Tibial artery (tissue), 4 donors: ENCODE data around the gene EPHA2.

Source experiments
- DNase-seq, 2 donors: peaks; one replicate each; pipeline ENCODE4 v3.0.0-alpha.2; 2019
- H3K27ac ChIP-seq, 2 donors: fragments of 200-600 bp; sonication (generic) in 1 of 2; 1 replicate in 1 of 2; 2 replicates in 1 of 2; pipeline ENCODE4 v1.5.1; 2018 to 2019; ENCODE audit warnings: mild to moderate bottlenecking in 1 of 2
- H3K27me3 ChIP-seq, 2 donors: fragments of 200-600 bp; sonication (generic) in 1 of 2; one replicate each; pipeline versions ENCODE4 v1.5.1 to v1.6.0; 2016 to 2019
- H3K36me3 ChIP-seq, 3 donors: fragments of 200-600 bp; sonication (generic) in 2 of 3; one replicate each; pipeline ENCODE4 v1.5.1; 2016 to 2019; ENCODE audit warnings: mild to moderate bottlenecking in 2 of 3
- H3K4me1 ChIP-seq, 4 donors: fragments of 200-600 bp; sonication (generic) in 2 of 4; 1 replicate in 3 of 4; 2 replicates in 1 of 4; pipeline ENCODE4 v1.5.1; 2016 to 2019
- H3K4me3 ChIP-seq, 2 donors: fragments of 200-600 bp; sonication (generic) in 1 of 2; 1 replicate in 1 of 2; 2 replicates in 1 of 2; pipeline ENCODE4 v1.5.1; 2018 to 2019; ENCODE audit warnings: mild to moderate bottlenecking in 2 of 2
- H3K9me3 ChIP-seq, 3 donors: fragments of 200-600 bp; sonication (generic) in 1 of 3; one replicate each; pipeline ENCODE4 v1.5.1; 2016 to 2019
- intact Hi-C: fragments of 100-400 bp; cut with DNase I; formaldehyde crosslinking; loops from one replicate; pipeline ENCODE4 v1.15.0; 2023; ENCODE audit warnings: low total_unique reads
- TF ChIP-seq, protein P1 (sequence below), 2 experiments: fragments of 200-600 bp in 1 of 2; fragments of 450-650 bp in 1 of 2; IDR thresholded peaks; one replicate each; pipeline ENCODE4 v1.5.1; 2017 to 2019; ENCODE audit warnings: antibody characterized with exemption in 2 of 2, mild to moderate bottlenecking in 1 of 2, moderate library complexity in 1 of 2

The EPHA2 gene

DNA sequence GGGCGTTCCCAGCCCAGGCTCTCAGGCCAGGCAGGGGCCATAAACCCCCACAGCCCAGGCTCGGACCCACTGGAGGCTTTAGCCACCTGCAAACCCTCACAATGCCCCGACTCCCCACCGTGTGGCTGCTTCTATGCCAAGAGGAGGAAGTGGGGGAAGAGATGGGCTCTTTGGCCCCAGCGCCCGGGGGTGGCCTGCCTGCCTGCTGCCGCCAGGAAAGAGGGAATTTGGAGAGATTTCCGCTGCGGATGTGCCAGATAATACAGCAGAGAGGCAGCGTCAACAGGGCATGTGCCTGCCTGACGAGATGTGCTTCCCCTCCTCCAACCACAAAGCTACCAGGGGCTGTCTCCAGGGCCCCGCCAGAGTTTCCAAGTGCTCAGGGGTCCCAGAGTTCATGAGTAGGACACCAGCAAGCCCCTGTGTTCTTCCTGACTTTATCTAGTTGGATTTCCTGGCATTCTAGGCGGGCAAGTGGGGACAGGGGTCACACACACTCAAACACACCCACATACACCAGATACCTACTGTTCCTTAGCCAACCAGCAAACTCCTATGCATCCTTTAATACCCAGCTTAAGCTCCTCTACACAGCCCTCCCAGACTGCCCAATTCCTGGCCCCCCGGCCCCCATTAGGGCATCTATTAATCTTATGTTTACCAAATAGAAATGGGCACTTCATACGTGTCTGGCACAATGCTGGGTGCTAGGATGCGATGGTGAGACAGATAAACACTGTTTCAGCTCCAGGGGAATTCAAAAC, 14.1 kb downstream of the EPHA2 start:
- Histone ChIP-seq H3K9me3 (no peaks in the 10 kb centered on the region), H3K27ac (peak overlapping the region; percentile 76), H3K4me1 (peaks cover 0 to 73% (median 55%) of the 10 kb centered on the region in 4 donors), H3K36me3 (peaks cover 7 to 20% (median 17%) of the 10 kb centered on the region in 3 donors), H3K4me3 (no peak overlapping the region), H3K27me3 (no peaks in the 10 kb centered on the region)
- intact Hi-C loops, result loop anchor here (5.0 kb wide), 1 partner anchor 64 kb away; no protein-coding TSS in a partner anchor
- TF ChIP-seq, protein P1, sequence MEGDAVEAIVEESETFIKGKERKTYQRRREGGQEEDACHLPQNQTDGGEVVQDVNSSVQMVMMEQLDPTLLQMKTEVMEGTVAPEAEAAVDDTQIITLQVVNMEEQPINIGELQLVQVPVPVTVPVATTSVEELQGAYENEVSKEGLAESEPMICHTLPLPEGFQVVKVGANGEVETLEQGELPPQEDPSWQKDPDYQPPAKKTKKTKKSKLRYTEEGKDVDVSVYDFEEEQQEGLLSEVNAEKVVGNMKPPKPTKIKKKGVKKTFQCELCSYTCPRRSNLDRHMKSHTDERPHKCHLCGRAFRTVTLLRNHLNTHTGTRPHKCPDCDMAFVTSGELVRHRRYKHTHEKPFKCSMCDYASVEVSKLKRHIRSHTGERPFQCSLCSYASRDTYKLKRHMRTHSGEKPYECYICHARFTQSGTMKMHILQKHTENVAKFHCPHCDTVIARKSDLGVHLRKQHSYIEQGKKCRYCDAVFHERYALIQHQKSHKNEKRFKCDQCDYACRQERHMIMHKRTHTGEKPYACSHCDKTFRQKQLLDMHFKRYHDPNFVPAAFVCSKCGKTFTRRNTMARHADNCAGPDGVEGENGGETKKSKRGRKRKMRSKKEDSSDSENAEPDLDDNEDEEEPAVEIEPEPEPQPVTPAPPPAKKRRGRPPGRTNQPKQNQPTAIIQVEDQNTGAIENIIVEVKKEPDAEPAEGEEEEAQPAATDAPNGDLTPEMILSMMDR (IDR thresholded peaks at IDR 0.05), result peak; percentile 12 to 32
- DNase-seq, result peak; percentile 49 to 77

DNA sequence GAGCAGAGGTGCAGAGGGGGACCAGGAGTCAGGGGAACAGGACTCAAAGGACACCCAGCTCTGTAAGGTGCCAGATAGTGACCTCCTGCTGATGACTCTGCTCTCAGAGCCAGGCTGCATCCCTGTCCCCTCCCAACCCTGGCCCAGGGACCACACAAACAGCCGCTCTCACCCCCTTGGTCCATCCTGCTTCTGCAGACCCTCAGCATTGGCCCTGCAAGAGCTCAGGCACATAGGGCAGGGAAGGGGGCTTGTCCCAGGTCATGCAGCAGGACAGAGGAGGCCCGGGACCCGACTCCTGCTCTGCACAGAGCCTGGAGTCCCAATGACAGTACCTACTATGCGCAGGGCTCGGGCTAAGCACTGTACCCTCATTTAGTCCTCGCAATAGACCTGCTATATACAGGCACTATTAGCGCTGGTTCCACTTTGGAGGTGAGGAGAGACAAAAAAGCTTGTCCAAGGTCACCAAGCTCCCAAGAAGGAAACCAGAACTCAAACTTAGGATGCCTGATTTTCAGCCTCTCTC, 15.7 kb downstream of the EPHA2 start:
- Histone ChIP-seq H3K27me3 (no peaks in the 10 kb centered on the region), H3K36me3 (peaks cover 15 to 33% (median 26%) of the 10 kb centered on the region in 3 donors), H3K4me1 (peaks cover 0 to 57% (median 38%) of the 10 kb centered on the region in 4 donors), H3K27ac (peak overlapping the region in 1 of 2 donors; percentile 76), H3K9me3 (no peaks in the 10 kb centered on the region), H3K4me3 (no peak overlapping the region)
- TF ChIP-seq, protein P1 (IDR thresholded peaks at IDR 0.05), result no peak
- no peak for DNase-seq
- intact Hi-C loops, result loop anchor here (5.0 kb wide), 1 partner anchor 63 kb away; no protein-coding TSS in a partner anchor

DNA sequence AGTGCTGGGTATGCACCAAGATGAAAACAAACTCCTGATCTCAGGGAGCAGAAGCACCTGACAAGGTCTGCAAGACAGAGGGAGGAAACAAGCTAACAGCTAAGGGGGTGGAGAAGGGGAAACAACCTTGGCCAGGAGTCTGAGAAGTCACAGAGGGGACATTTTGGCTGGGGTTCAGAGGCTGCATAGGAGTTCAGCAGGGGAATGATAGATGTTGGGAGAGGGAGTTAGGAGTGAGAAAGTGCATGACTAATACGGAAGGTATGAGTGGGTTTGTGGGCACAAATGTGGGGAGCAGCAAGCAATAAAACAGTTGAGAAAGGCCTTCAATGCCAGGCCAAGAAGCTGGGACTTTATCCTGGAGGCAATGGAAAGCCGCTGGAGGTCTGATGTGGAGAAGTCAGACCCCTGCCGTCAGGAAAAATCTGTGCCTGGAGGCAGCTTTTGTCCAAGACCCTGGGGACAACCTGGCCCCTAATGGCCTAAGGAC, 16.4 kb downstream of the EPHA2 start:
- TF ChIP-seq, protein P1 (IDR thresholded peaks at IDR 0.05), result no peak
- H3K36me3 ChIP-seq, result peaks cover 18 to 39% (median 32%) of the 10 kb centered on the region in 3 donors
- intact Hi-C loops, result no loop called here

DNA sequence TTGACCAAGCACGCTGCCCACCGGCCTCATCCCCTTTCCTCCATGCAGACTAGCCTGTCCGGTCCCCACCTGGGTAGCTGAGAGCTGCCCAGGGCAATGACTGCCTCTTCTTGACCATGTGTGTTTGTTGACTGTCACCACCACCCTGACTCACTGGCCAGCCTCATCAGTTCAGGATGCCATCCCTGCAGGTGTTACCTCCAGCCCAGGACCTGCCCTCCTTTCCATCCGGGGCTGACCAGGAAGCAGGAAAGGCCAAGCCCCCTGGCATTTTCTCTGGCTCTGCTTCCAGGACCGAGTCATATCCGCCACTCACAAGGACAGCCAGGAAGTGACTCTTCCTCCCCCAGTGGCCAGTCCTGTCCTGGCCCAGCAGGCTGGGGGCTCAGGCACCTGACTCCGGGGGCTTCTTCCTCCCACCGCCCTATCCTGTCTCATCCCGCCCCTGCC, 17.1 kb downstream of the EPHA2 start:
- Histone ChIP-seq H3K36me3 (peaks cover 18 to 46% (median 39%) of the 10 kb centered on the region in 3 donors), H3K4me1 (peaks cover 0 to 43% (median 30%) of the 10 kb centered on the region in 4 donors), H3K9me3 (no peaks in the 10 kb centered on the region), H3K27ac (no peak overlapping the region), H3K27me3 (no peaks in the 10 kb centered on the region), H3K4me3 (no peak overlapping the region)
- intact Hi-C loops, result no loop called here
- TF ChIP-seq, protein P1 (IDR thresholded peaks at IDR 0.05), result no peak
- DNase-seq, result no peak

More for the DNA sequence above, 16.4 kb downstream of the EPHA2 start:
- Histone ChIP-seq H3K27ac (no peak overlapping the region), H3K4me3 (no peak overlapping the region), H3K9me3 (no peaks in the 10 kb centered on the region), H3K27me3 (no peaks in the 10 kb centered on the region), H3K4me1 (peaks cover 0 to 50% (median 33%) of the 10 kb centered on the region in 4 donors)
- DNase-seq, result no peak

DNA sequence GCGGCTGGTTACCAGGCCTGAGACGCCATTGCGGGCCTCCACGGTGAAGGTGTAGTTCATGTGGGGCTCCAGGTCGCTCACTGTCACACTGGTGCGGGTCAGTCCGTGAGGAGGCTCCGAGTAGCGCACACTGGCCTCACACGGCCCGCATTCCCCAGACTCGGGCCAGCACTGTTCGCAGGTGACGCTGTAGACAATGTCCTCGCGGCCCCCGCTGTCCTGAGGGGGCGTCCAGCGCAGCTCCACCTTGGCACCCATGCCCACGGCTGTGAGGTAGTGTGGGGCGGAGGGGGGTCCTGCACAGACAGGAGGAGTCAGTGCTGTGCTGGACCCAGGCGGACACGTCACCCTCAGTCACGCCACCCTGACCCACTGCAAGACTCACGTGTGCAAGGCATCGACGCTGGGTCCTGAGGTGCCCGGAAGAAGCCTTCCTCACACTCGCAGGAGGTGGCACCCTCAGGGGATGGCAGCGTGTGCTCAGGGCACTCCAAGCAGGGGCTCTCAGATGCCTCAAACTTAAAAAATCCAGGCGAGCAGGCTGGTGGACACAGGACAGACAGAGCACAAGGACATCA, 17.9 kb downstream of the EPHA2 start:
- H3K36me3 ChIP-seq, result peaks cover 22 to 55% (median 48%) of the 10 kb centered on the region in 3 donors
- no peaks in the 10 kb centered on the region for H3K9me3 ChIP-seq
- peaks cover 0 to 37% (median 26%) of the 10 kb centered on the region in 4 donors for H3K4me1 ChIP-seq
- H3K27me3 ChIP-seq, result no peaks in the 10 kb centered on the region
- no peak overlapping the region for H3K27ac ChIP-seq
- intact Hi-C loops, result no loop called here
- DNase-seq, result no peak
- no peak overlapping the region for H3K4me3 ChIP-seq
- TF ChIP-seq, protein P1 (IDR thresholded peaks at IDR 0.05), result no peak
